K562 (cell line): ENCODE results near the gene LPCAT1. TPM values are rescaled to one million over a fixed set of nuclear protein-coding genes. Genes with fewer than 3 reads are reported as not detected.

Experiments used
- ATAC-seq: fragments of 200-7000 bp; cut with Tn5 transposase; 3 replicates; pipeline ENCODE4 v1.9.1; 2020; ENCODE audit warnings: moderate library complexity
- BruUV-seq: library from RNA; stranded (reverse); fragments of 400-500 nt; replicated peaks from 2 replicates; lab custom pipeline; 2021; lab: Mats Ljungman, UMichigan
- CTCF ChIA-PET: fragments of 300-600 bp; formaldehyde crosslinking; extraction: SDS; loops from one replicate; lab custom pipeline; 2021; ENCODE audit warnings: low intra/inter-chr PET ratio; lab: Yijun Ruan, JAX
- POLR2A ChIA-PET: fragments of 300-600, 350-650 bp; sonication (Branson Sonifier 250); formaldehyde crosslinking; extraction: SDS; loops from one replicate; lab custom pipeline; 2021; ENCODE audit warnings: antibody characterized with exemption, inconsistent platforms; lab: Yijun Ruan, JAX
- DNase-seq, 4 experiments: peaks; one replicate each; pipeline versions ENCODE4 v3.0.0 to v3.0.0-alpha.2; 2011 to 2018; ENCODE audit warnings: low spot score in 3 of 4, mixed read lengths in 3 of 4; ENCODE audit errors: extremely low read depth in 1 of 4
- FAIRE-seq: peaks from 2 replicates; lab custom pipeline; 2011; peaks lifted over from hg19 to GRCh38; lab: Jason Lieb, UNC
- H2AFZ ChIP-seq: 2 replicates; pipeline ENCODE4 v1.6.0; 2011; ENCODE audit warnings: low read depth, low read length, control low read depth, inconsistent platforms
- H3K27ac ChIP-seq: fragments of 200-600 bp; 3 replicates; pipeline ENCODE4 v1.8.0; 2011; ENCODE audit warnings: low read depth, mild to moderate bottlenecking, control low read depth, inconsistent platforms, low read length, moderate library complexity, mixed read lengths; ENCODE audit errors: extremely low read depth
- H3K27me3 ChIP-seq, 2 experiments: fragments of 300-600 bp in 1 of 2; 2 replicates in 1 of 2; 3 replicates in 1 of 2; pipeline versions ENCODE4 v1.6.0 to v1.8.0; 2011; ENCODE audit warnings: inconsistent platforms in 2 of 2, low read length in 2 of 2, mild to moderate bottlenecking in 1 of 2, mixed read lengths in 1 of 2, moderate library complexity in 1 of 2; ENCODE audit not compliant: control insufficient read depth in 2 of 2, insufficient read depth in 2 of 2
- H3K36me3 ChIP-seq: fragments of 300-600 bp; 3 replicates; pipeline ENCODE4 v1.8.0; 2011; ENCODE audit warnings: mild to moderate bottlenecking, low read length, inconsistent platforms; ENCODE audit not compliant: control insufficient read depth, insufficient read depth
- H3K4me1 ChIP-seq, 2 experiments: fragments of 200-600 bp in 1 of 2; replicated peaks in 1 of 2; 2 replicates in 1 of 2; 3 replicates in 1 of 2; pipeline versions ENCODE4 v1.5.1 to v1.8.0; 2011; ENCODE audit warnings: inconsistent platforms in 2 of 2, low read length in 2 of 2, mild to moderate bottlenecking in 1 of 2, mixed read lengths in 1 of 2, moderate library complexity in 1 of 2; ENCODE audit not compliant: control insufficient read depth in 2 of 2, insufficient read depth in 2 of 2
- H3K4me2 ChIP-seq: 2 replicates; pipeline ENCODE4 v1.6.1; 2011; ENCODE audit warnings: low read length, control low read depth, inconsistent platforms, mixed read lengths; ENCODE audit not compliant: insufficient read depth
- H3K4me3 ChIP-seq: fragments of 200-600 bp; sonication (generic), shearing (Covaris generic); 2 replicates; pipeline ENCODE4 v1.5.1; 2016; ENCODE audit warnings: control low read depth, inconsistent platforms
- H3K79me2 ChIP-seq: fragments of 200-600 bp; 3 replicates; pipeline ENCODE4 v1.8.0; 2011; ENCODE audit warnings: low read length, inconsistent platforms; ENCODE audit not compliant: control insufficient read depth, insufficient read depth
- H3K9ac ChIP-seq, 2 experiments: 2 replicates each; pipeline versions ENCODE4 v1.6.0 to v1.6.1; 2011; ENCODE audit warnings: low read depth in 2 of 2, low read length in 2 of 2, control low read depth in 1 of 2, inconsistent platforms in 1 of 2, mild to moderate bottlenecking in 1 of 2, mixed read lengths in 1 of 2; ENCODE audit not compliant: insufficient read depth in 1 of 2
- H3K9me1 ChIP-seq: one replicate; pipeline ENCODE4 v1.6.0; 2011; ENCODE audit warnings: inconsistent platforms, mild to moderate bottlenecking, low read length, moderate library complexity; ENCODE audit not compliant: control insufficient read depth, insufficient read depth
- H3K9me3 ChIP-seq: replicated peaks from 2 replicates; pipeline ENCODE4 v1.5.1; 2011; ENCODE audit warnings: low read depth, low read length, inconsistent platforms; ENCODE audit not compliant: control insufficient read depth, insufficient read depth
- H4K20me1 ChIP-seq: replicated peaks from 2 replicates; pipeline ENCODE4 v1.6.1; 2011; ENCODE audit warnings: low read length, inconsistent platforms, mixed read lengths; ENCODE audit not compliant: control insufficient read depth, insufficient read depth
- WGBS: fragments of 100-300 bp; shearing (Covaris generic); methylation state at CpG from one replicate; pipeline ENCODE4 v1.1.6; 2016; ENCODE audit warnings: low coverage, mixed read lengths; ENCODE audit not compliant: insufficient coverage; ENCODE audit errors: missing lambda C conversion rate; 5-methylcytosine and 5-hydroxymethylcytosine counted together
- in situ Hi-C: fragments of 300-500 bp; cut with MboI; formaldehyde crosslinking; loops from 4 replicates; pipeline ENCODE4 v1.15.0; 2018; ENCODE audit warnings: inconsistent platforms, mixed read lengths
- intact Hi-C: fragments of 100-400 bp; cut with micrococcal nuclease; formaldehyde crosslinking; loops from 2 replicates; pipeline ENCODE4 v1.14.2; 2022
- polyA plus RNA-seq, 8 experiments: library from polyadenylated mRNA; depleted of rRNA in 4 of 8; stranded (reverse) in 5 of 8; unstranded in 3 of 8; fragments of >200 nt; fragmentation: Nextera tagmentation in 2 of 8; fragmentation: Illumina TruSeq in 1 of 8; extraction: Ambion mirVana in 2 of 8; extraction: Trizol in 1 of 8; gene quantifications; 2 replicates each; pipeline versions ENCODE4 v1.2.1 to v1.2.3, GENCODE V29; 2011 to 2014; ENCODE audit warnings: inconsistent platforms in 1 of 8, missing spikeins in 1 of 8
- total RNA-seq, 7 experiments: library from RNA; depleted of rRNA in 6 of 7; stranded (reverse); fragments of >200 nt in 6 of 7; fragmentation: Illumina TruSeq in 2 of 7; extraction: Trizol in 2 of 7; gene quantifications; 2 replicates each; pipeline versions ENCODE4 v1.2.1 to v1.2.3, GENCODE V29; 2011 to 2021; ENCODE audit warnings: low replicate concordance in 1 of 7
- TF ChIP-seq, protein P1 (sequence below), 2 experiments: fragments of 200-800 bp in 1 of 2; sonication (Bioruptor generic) in 1 of 2; sonication (generic) in 1 of 2; formaldehyde crosslinking in 1 of 2; IDR thresholded peaks in 1 of 2; conservative IDR thresholded peaks in 1 of 2; 2 replicates each; pipeline versions ENCODE4 v1.5.0 to v1.6.1; 2016 to 2020; ENCODE audit warnings: missing compliant biosample characterization in 1 of 2, missing genetic modification characterization in 1 of 2, missing genetic modification reagents in 1 of 2

Gene LPCAT1
- total and polyA plus RNA-seq, 9 of the 15 experiments (the other 6 are each of a cell fraction or from before 2014, with no cell fraction given), result 0.14 to 18.4 (median 13.9) TPM

DNA sequence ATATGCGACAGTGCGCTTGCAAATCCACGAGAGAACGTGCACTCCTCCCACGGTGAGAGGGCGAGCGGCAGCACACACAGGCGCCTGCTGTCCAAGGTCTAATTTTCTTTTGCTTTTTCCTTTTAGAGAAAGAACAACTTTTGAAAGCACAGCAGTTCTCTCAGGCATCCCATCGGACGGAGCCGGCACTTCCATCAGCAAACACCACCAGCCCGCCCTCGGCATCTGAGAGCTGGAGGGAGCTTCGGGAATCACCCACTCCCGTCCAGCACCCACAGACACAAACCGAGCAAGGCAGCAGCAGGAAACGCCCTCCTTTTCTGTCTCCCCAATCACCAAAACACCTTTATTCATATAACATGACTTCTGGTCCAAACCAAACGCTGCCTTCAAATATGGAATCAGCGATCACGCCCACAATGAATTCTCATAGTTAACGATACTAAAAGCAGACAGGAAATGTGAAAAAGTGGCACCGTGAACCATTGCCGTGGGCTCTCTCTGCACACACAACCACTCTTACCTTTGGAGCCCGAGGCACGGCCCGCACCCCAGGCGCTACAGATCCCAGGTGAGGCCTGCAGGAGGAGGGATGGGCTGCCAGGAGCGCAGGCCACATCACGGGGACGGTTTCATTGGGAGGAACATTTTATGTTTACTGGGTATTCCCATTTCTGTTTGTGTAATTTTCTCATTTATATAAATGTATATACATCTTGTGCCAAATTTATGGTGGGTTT lies 14.2 kb downstream of the LPCAT1 start:
- H3K9me1 ChIP-seq, result peaks cover 6% of the 10 kb centered on the region
- ATAC-seq (no peak), FAIRE-seq (no peak), DNase-seq (no peak)
- intact Hi-C loops (no loop called here), in situ Hi-C loops (no loop called here)
- H3K9me3 ChIP-seq, result no peaks in the 10 kb centered on the region
- H3K9ac ChIP-seq, result no peak overlapping the region
- ChIA-PET CTCF (no interaction called here), POLR2A (interaction anchor here (0.6 kb wide), 1 partner anchor 12 kb away, joined by 3 read pairs; no protein-coding TSS in a partner anchor)
- 68% methylated on average over 30 of the region's 30 CpGs for WGBS
- no peak overlapping the region for H3K4me2 ChIP-seq
- no TSS peak for BruUV-seq
- H3K4me3 ChIP-seq, result no peak overlapping the region
- TF ChIP-seq, protein P1, sequence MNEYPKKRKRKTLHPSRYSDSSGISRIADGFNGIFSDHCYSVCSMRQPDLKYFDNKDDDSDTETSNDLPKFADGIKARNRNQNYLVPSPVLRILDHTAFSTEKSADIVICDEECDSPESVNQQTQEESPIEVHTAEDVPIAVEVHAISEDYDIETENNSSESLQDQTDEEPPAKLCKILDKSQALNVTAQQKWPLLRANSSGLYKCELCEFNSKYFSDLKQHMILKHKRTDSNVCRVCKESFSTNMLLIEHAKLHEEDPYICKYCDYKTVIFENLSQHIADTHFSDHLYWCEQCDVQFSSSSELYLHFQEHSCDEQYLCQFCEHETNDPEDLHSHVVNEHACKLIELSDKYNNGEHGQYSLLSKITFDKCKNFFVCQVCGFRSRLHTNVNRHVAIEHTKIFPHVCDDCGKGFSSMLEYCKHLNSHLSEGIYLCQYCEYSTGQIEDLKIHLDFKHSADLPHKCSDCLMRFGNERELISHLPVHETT (CRISPR knock-in tag; conservative IDR thresholded peaks at IDR 0.05 in 1 of 2, IDR thresholded peaks at IDR 0.05 in 1 of 2), result no peak
- no peak overlapping the region for H2AFZ ChIP-seq
- H4K20me1 ChIP-seq, result peaks cover 55% of the 10 kb centered on the region
- H3K79me2 ChIP-seq, result peaks cover 2% of the 10 kb centered on the region; the same call in 1 of the 3 replicates
- peaks cover 0 to 54% of the 10 kb centered on the region in 2 experiments; a peak in 3 of 5 replicates for H3K4me1 ChIP-seq
- no peak overlapping the region for H3K27ac ChIP-seq
- no peaks in the 10 kb centered on the region; the same call in 2 of the 3 replicates for H3K36me3 ChIP-seq
- no peaks in the 10 kb centered on the region for H3K27me3 ChIP-seq
